ENCODE measurements around the gene CCDC146. TPM values are rescaled to one million over a fixed set of nuclear protein-coding genes. Genes with fewer than 3 reads are reported as not detected.
"Not testable (repeated sequence)": the region's sequence is repeated elsewhere in the genome, so short reads cannot be mapped to it uniquely, and the experiment has no call there.

Gene CCDC146
- total RNA-seq, 1 experiment from 2014 or later, result 1.4 TPM

GRCh38 chr7:77327067-77327931 is 204.9 kb downstream of the CCDC146 start:
- no peaks in the 10 kb centered on the region for H3K36me3 ChIP-seq
- H3K27ac ChIP-seq, result no peak overlapping the region
- no peaks in the 10 kb centered on the region for H3K27me3 ChIP-seq
- peaks cover 6% of the 10 kb centered on the region for H3K4me1 ChIP-seq
- H3K9me3 ChIP-seq (replicated peaks), result no peaks in the 10 kb centered on the region
- DNase-seq, result no peak
- no peak overlapping the region for H3K4me3 ChIP-seq

- DNase-seq, result peak; percentile 42 to 58
Observed at GRCh38 chr7:77327932-77328628, 205.7 kb downstream of the CCDC146 start.

GRCh38 chr7:77328669-77329068 is 206.3 kb downstream of the CCDC146 start:
- no peak overlapping the region for H3K27ac ChIP-seq
- DNase-seq, result no peak
- H3K4me3 ChIP-seq, result no peak overlapping the region
- H3K4me1 ChIP-seq, result peaks cover 6% of the 10 kb centered on the region
- H3K9me3 ChIP-seq (replicated peaks), result no peaks in the 10 kb centered on the region
- H3K27me3 ChIP-seq, result no peaks in the 10 kb centered on the region
- no peaks in the 10 kb centered on the region for H3K36me3 ChIP-seq

More at GRCh38 chr7:77327932-77328628, 205.7 kb downstream of the CCDC146 start:
- Histone ChIP-seq H3K4me3 (no peak overlapping the region), H3K36me3 (no peaks in the 10 kb centered on the region), H3K4me1 (peaks cover 6% of the 10 kb centered on the region), H3K27ac (no peak overlapping the region), H3K9me3 (replicated peaks) (no peaks in the 10 kb centered on the region), H3K27me3 (no peaks in the 10 kb centered on the region)

- no peaks in the 10 kb centered on the region for H3K27me3 ChIP-seq
- H3K4me3 ChIP-seq, result no peak overlapping the region
- H3K27ac ChIP-seq, result no peak overlapping the region
- H3K4me1 ChIP-seq, result peaks cover 6% of the 10 kb centered on the region
- H3K9me3 ChIP-seq (replicated peaks), result no peaks in the 10 kb centered on the region
- H3K36me3 ChIP-seq, result no peaks in the 10 kb centered on the region
- DNase-seq, result no peak
Observed at GRCh38 chr7:77329466-77330168, 207.2 kb downstream of the CCDC146 start.

- Histone ChIP-seq H3K27ac (no peak overlapping the region), H3K36me3 (no peaks in the 10 kb centered on the region), H3K4me3 (no peak overlapping the region), H3K4me1 (peaks cover 6% of the 10 kb centered on the region), H3K27me3 (no peaks in the 10 kb centered on the region), H3K9me3 (replicated peaks) (no peaks in the 10 kb centered on the region)
- no peak for DNase-seq
Observed at GRCh38 chr7:77330169-77330882, 207.9 kb downstream of the CCDC146 start.

- DNase-seq, result peak; percentile 77 to 92
- peaks cover 6% of the 10 kb centered on the region for H3K4me1 ChIP-seq
- no peaks in the 10 kb centered on the region for H3K36me3 ChIP-seq
- no peak overlapping the region for H3K4me3 ChIP-seq
- H3K27ac ChIP-seq, result no peak overlapping the region
- H3K27me3 ChIP-seq, result no peaks in the 10 kb centered on the region
- H3K9me3 ChIP-seq (replicated peaks), result no peaks in the 10 kb centered on the region
Observed at GRCh38 chr7:77331938-77332695, 209.7 kb downstream of the CCDC146 start.

- H3K27me3 ChIP-seq; H3K4me3 ChIP-seq; DNase-seq; H3K27ac ChIP-seq; H3K4me1 ChIP-seq; H3K36me3 ChIP-seq; H3K9me3 ChIP-seq (replicated peaks): not testable (repeated sequence)
Observed at GRCh38 chr7:77334039-77334438, 211.6 kb downstream of the CCDC146 start.

GRCh38 chr7:77335581-77335980 is 213.2 kb downstream of the CCDC146 start:
- Histone ChIP-seq H3K9me3 (replicated peaks) (no peaks in the 10 kb centered on the region), H3K27me3 (no peaks in the 10 kb centered on the region), H3K27ac (no peak overlapping the region), H3K4me1 (peaks cover 5% of the 10 kb centered on the region), H3K36me3 (no peaks in the 10 kb centered on the region), H3K4me3 (no peak overlapping the region)
- no peak for DNase-seq

GRCh38 chr7:77337456-77337990 is 215.1 kb downstream of the CCDC146 start:
- Histone ChIP-seq H3K4me1 (no peaks in the 10 kb centered on the region), H3K9me3 (replicated peaks) (no peaks in the 10 kb centered on the region), H3K27me3 (no peaks in the 10 kb centered on the region), H3K27ac (no peak overlapping the region), H3K4me3 (no peak overlapping the region), H3K36me3 (no peaks in the 10 kb centered on the region)
- no peak for DNase-seq

GRCh38 chr7:77338260-77338659 is 215.8 kb downstream of the CCDC146 start:
- no peak for DNase-seq
- Histone ChIP-seq H3K9me3 (replicated peaks) (no peaks in the 10 kb centered on the region), H3K27ac (no peak overlapping the region), H3K36me3 (no peaks in the 10 kb centered on the region), H3K27me3 (no peaks in the 10 kb centered on the region), H3K4me3 (no peak overlapping the region), H3K4me1 (no peaks in the 10 kb centered on the region)

- DNase-seq, result no peak
- no peaks in the 10 kb centered on the region for H3K27me3 ChIP-seq
- H3K4me3 ChIP-seq, result no peak overlapping the region
- H3K9me3 ChIP-seq (replicated peaks), result no peaks in the 10 kb centered on the region
- no peaks in the 10 kb centered on the region for H3K4me1 ChIP-seq
- H3K36me3 ChIP-seq, result no peaks in the 10 kb centered on the region
- H3K27ac ChIP-seq, result no peak overlapping the region
Observed at GRCh38 chr7:77338883-77339629, 216.6 kb downstream of the CCDC146 start.

GRCh38 chr7:77339726-77340125 is 217.3 kb downstream of the CCDC146 start:
- no peak for DNase-seq

More at GRCh38 chr7:77339726-77340125, 217.3 kb downstream of the CCDC146 start:
- no peak overlapping the region for H3K27ac ChIP-seq
- H3K27me3 ChIP-seq, result no peaks in the 10 kb centered on the region
- H3K9me3 ChIP-seq (replicated peaks), result no peaks in the 10 kb centered on the region
- H3K4me3 ChIP-seq, result no peak overlapping the region
- H3K4me1 ChIP-seq, result no peaks in the 10 kb centered on the region
- H3K36me3 ChIP-seq, result no peaks in the 10 kb centered on the region

All from SJCRH30 (cell line).